Measurements from ENCODE around the gene CNNM2. TPM values are rescaled to one million over a fixed set of nuclear protein-coding genes. Genes with fewer than 3 reads are reported as not detected.
"Not testable (repeated sequence)": the region's sequence is repeated elsewhere in the genome, so short reads cannot be mapped to it uniquely, and the experiment has no call there.

CNNM2 gene
- total RNA-seq, 1 donor from 2014 or later, result 3.0 TPM

GRCh38 chr10:102960157-102960556 lies 42.1 kb downstream of the CNNM2 start:
- no peak for DNase-seq (ENCODE audit: missing footprints)
- intact Hi-C loops (cut with DNase I), result no loop called here
- no peak for ATAC-seq

- intact Hi-C loops (cut with DNase I), result no loop called here
- DNase-seq (ENCODE audit: missing footprints), result no peak
- no peak for ATAC-seq
Measured at GRCh38 chr10:102962267-102962666, 44.2 kb downstream of the CNNM2 start.

- DNase-seq (ENCODE audit: missing footprints) (no peak), ATAC-seq (no peak)
- intact Hi-C loops (cut with DNase I), result no loop called here
Measured at GRCh38 chr10:102962951-102963755, 45.1 kb downstream of the CNNM2 start.

- DNase-seq (ENCODE audit: missing footprints) (no peak), ATAC-seq (no peak)
- intact Hi-C loops (cut with DNase I), result no loop called here
Measured at GRCh38 chr10:102963756-102964025, 45.6 kb downstream of the CNNM2 start.

- DNase-seq (ENCODE audit: missing footprints); ATAC-seq; intact Hi-C loops (cut with DNase I): not testable (repeated sequence)
Measured at GRCh38 chr10:102964064-102964463, 46.0 kb downstream of the CNNM2 start.

- no peak for DNase-seq (ENCODE audit: missing footprints)
- no peak for ATAC-seq
- intact Hi-C loops (cut with DNase I), result no loop called here
Measured at GRCh38 chr10:102964713-102965112, 46.6 kb downstream of the CNNM2 start.

GRCh38 chr10:102965311-102965851 lies 47.3 kb downstream of the CNNM2 start:
- ATAC-seq (no peak), DNase-seq (ENCODE audit: missing footprints) (no peak)
- intact Hi-C loops (cut with DNase I), result no loop called here

- intact Hi-C loops (cut with DNase I), result no loop called here
Measured at GRCh38 chr10:102967123-102967522, 49.0 kb downstream of the CNNM2 start.

GRCh38 chr10:102970562-102971340 lies 52.7 kb downstream of the CNNM2 start:
- ATAC-seq, result no peak
- intact Hi-C loops (cut with DNase I), result no loop called here
- no peak for DNase-seq (ENCODE audit: missing footprints)

More at GRCh38 chr10:102967123-102967522, 49.0 kb downstream of the CNNM2 start:
- DNase-seq (ENCODE audit: missing footprints), result no peak
- ATAC-seq, result no peak

- ATAC-seq (no peak), DNase-seq (ENCODE audit: missing footprints) (no peak)
- intact Hi-C loops (cut with DNase I), result no loop called here
Measured at GRCh38 chr10:102975483-102976379, 57.6 kb downstream of the CNNM2 start.

- DNase-seq (ENCODE audit: missing footprints); intact Hi-C loops (cut with DNase I); ATAC-seq: not testable (repeated sequence)
Measured at GRCh38 chr10:102976380-102976726, 58.3 kb downstream of the CNNM2 start.

- DNase-seq (ENCODE audit: missing footprints), result no peak
- intact Hi-C loops (cut with DNase I), result no loop called here
- no peak for ATAC-seq
Measured at GRCh38 chr10:102982296-102982695, 64.2 kb downstream of the CNNM2 start.

GRCh38 chr10:102984086-102984485 lies 66.0 kb downstream of the CNNM2 start:
- intact Hi-C loops (cut with DNase I), result no loop called here
- no peak for DNase-seq (ENCODE audit: missing footprints)
- no peak for ATAC-seq

GRCh38 chr10:102985811-102986210 lies 67.7 kb downstream of the CNNM2 start:
- intact Hi-C loops (cut with DNase I), result no loop called here
- ATAC-seq (no peak), DNase-seq (ENCODE audit: missing footprints) (no peak)

- intact Hi-C loops (cut with DNase I), result no loop called here
- DNase-seq (ENCODE audit: missing footprints), result no peak
- ATAC-seq, result no peak
Measured at GRCh38 chr10:102988404-102989314, 70.6 kb downstream of the CNNM2 start.

- DNase-seq (ENCODE audit: missing footprints) (no peak), ATAC-seq (no peak)
- intact Hi-C loops (cut with DNase I), result no loop called here
Measured at GRCh38 chr10:102994531-102995295, 76.6 kb downstream of the CNNM2 start.

- ATAC-seq (no peak), DNase-seq (ENCODE audit: missing footprints) (no peak)
- intact Hi-C loops (cut with DNase I), result no loop called here
Measured at GRCh38 chr10:102996876-102997275, 78.8 kb downstream of the CNNM2 start.

All from Right ventricle myocardium inferior (tissue), 1 donor.